NB4 (cell line): ENCODE measurements around the gene SKP1.

Experiments
- POLR2A ChIP-seq: IDR thresholded peaks from 2 replicates; pipeline ENCODE4 v1.6.1; 2011; ENCODE audit warnings: mild to moderate bottlenecking; ENCODE audit not compliant: insufficient read length; ENCODE audit errors: extremely low read depth
- TF ChIP-seq, protein P1 (sequence below): IDR thresholded peaks from one replicate; pipeline ENCODE4 v1.5.1; 2012; ENCODE audit warnings: low read depth, low read length
- TF ChIP-seq, protein P2 (sequence below): IDR thresholded peaks from 2 replicates; pipeline ENCODE4 v1.6.1; 2011; ENCODE audit warnings: low read depth, low read length

DNA sequence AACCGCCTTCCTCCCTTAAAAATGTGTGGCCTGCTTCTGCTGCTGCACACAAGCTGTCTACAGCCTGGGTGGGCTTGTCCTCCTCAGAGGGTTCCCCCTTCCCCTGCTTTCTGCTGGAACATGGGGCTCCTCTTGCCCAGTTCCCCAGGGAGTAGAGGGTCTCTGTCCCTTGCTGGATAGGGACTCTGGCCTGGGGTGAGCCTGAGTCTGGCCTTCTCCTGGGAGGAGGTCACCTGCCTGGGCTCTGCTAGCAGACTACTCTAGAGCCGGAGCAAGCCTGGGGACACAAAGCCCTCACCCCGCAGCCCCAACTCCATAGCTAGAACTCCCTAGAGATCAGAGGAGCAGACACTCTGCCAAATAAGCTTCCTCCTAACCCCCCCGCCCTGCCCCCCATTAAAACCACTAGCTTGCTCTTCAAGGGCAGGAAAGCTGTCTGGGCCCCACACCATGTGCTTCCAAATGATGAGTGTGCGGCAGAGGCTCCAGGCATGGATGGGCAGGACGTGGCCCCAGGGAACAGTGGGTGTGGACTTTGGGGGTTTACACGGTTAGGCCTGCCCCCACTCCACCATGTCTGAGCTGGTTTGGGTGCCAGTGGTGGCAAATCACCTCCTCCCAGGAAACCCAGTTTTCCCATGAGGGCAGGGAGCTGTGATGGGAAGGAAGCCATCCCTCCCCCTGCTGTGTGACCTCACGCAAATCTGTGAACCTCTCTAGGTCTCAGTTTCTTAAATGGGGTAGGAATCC lies 52.3 kb downstream of the SKP1 start:
- TF ChIP-seq, protein P1, sequence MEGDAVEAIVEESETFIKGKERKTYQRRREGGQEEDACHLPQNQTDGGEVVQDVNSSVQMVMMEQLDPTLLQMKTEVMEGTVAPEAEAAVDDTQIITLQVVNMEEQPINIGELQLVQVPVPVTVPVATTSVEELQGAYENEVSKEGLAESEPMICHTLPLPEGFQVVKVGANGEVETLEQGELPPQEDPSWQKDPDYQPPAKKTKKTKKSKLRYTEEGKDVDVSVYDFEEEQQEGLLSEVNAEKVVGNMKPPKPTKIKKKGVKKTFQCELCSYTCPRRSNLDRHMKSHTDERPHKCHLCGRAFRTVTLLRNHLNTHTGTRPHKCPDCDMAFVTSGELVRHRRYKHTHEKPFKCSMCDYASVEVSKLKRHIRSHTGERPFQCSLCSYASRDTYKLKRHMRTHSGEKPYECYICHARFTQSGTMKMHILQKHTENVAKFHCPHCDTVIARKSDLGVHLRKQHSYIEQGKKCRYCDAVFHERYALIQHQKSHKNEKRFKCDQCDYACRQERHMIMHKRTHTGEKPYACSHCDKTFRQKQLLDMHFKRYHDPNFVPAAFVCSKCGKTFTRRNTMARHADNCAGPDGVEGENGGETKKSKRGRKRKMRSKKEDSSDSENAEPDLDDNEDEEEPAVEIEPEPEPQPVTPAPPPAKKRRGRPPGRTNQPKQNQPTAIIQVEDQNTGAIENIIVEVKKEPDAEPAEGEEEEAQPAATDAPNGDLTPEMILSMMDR, result no peak
- TF ChIP-seq POLR2A, result no peak
- TF ChIP-seq, protein P2, sequence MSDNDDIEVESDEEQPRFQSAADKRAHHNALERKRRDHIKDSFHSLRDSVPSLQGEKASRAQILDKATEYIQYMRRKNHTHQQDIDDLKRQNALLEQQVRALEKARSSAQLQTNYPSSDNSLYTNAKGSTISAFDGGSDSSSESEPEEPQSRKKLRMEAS, result no peak
